DMS53 treated with DMSO at 0.1 percent for 48 hours (cell line): ENCODE data around the gene URM1.
"Not testable (repeated sequence)": the region's sequence is repeated elsewhere in the genome, so short reads cannot be mapped to it uniquely, and the experiment has no call there.

Source experiments
- DNase-seq: peaks from one replicate; lab custom pipeline; 2025; ENCODE audit not compliant: unreplicated experiment; lab: John Stamatoyannopoulos, UW

Gene URM1

GRCh38 chr9:128406848-128407391, 35.7 kb downstream of the URM1 start:
- no peak for DNase-seq

DNA sequence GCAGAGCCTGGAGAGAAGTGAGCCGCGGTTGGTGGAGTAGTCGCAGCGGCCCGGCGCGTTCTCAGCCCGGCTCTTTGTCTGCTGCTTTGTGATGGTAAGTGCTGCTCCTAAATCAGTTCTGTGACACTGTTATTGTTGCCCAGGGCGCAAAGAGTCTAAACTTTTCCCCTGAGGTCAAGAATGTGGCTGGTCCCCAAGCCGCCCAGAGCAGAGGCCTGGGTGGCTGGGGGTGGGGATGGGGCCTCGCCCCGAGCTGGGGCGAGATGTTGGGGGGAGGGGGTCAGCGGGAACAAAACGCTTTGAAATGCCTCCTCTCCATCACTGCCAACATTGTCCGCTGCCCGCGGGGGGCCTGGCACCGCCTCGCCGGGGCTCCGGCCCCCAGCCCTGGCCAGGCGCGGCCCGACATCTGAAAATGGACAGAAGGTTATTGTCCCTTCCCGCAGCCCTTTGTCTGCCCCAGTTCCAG, 37.8 kb downstream of the URM1 start:
- DNase-seq: no peak

- DNase-seq: no peak
These were observed 38.3 kb downstream of the URM1 start for GRCh38 chr9:128409450-128409849.

DNA sequence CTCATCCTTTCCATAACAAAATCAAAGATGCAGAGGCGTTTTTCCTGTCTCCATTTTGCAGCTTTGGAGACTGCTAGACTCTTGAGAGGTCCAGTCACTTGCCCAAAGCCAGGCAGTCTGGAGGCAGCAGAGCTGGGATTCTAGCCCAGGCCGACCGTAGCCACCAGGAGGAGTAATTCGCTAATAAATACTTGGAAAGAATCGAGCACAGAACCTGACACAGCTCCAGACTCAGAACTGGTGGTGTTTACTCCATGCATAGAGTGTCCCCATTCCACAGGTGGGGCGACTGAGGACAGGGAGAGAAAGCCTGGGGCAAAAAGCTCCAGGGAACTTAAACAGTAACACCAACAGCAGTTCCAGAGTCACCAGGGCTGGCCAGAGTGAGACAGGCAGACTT, 38.8 kb downstream of the URM1 start:
- DNase-seq: no peak

DNA sequence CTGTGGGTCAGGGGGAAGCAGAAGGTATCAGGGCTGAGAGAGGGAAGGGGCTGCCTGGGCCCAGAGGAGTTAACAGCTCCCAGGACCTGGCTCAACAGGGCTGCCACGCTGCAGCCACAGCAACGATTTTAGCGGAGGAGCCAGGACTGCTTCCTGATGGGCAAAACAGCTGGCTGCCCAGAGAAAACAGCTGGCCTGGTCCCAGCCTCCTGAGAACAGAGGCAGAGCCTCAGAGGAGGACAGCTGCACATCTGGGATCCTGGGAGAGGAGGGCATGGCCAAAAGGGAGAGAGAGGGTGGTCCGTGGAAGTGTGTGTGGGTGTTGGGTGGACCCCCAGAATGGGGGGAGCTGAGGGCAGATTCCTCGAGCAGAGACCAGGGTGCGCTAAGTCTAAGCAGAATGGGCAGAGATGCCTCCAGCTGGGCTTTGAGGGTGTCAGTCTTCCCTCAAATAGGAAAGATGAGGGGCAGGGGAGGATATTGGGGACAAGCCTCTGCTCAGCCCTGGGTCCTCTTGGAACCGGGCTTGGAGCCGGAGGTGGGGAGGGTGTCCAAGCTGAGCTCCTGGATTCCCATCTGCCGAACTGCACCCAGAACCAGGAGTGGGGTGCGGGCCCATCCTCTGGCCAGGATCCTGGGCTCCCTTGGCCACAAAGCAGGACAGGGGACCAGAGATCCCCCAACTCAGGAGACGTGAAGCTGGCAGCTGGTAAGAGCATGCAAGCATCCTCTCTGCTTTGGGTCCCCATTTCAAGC, 40.4 kb downstream of the URM1 start:
- DNase-seq: no peak

- DNase-seq: peak; percentile 25
These were observed 41.1 kb downstream of the URM1 start for GRCh38 chr9:128412120-128412790.

GRCh38 chr9:128413728-128414127, 42.6 kb downstream of the URM1 start:
- not testable (repeated sequence) for DNase-seq

DNA sequence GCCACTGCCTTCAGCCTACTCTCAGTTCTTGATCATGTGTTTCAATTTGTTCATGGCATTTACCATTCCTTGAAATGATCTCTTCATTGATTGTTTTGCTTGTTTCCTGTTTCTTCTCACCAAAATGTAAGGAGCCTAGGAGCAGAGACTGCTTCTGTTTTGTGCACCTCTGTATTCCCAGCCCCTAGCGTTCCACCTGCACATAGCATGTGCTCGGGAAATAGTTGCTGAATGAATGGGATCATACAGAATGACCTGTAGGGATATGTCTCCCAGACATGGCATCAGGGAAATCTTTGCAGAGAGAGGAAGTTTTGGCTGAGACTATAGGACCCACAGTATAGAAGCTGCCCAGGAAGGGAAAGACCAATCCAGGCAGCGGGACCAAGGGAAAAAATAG, 43.3 kb downstream of the URM1 start:
- DNase-seq: no peak

DNA sequence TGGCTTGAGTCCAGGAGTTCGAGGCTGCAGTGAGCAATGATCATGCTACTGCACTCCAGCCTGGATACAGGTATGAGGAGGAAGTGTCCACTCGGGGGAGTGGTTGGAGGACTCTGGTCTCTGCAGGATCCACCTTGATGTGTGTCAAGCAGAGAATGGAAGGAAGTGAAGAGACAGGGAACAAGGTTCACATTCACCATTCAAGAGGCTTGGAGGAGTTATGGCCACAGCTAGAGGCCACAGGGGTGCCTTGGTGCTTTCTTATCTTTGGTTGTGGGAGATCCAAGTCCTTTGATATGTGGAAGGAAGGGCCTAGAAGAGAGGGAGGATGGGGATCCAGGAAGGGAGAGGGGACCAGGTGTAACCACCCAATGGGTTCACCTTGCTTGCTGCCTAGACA, 44.1 kb downstream of the URM1 start:
- no peak for DNase-seq

DNA sequence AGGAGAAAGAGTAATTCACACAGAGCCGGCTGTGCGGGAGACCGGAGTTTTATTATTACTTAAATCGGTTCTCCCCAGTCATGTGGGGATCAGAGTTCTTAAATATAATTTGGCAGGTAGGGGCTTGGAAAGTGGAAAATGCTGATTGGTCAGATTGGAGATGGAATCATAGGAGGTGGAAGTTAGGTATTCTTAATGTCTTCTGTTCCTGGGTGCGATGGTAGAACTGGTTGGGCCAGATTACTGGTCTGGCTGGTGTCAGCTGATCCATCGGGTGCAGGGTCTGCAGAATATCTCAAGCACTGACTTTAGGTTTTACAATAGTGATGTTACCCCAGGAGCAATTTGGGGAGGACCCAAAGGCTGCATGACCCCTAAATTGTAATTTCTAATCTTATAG, 44.8 kb downstream of the URM1 start:
- DNase-seq: peak; percentile 69

DNA sequence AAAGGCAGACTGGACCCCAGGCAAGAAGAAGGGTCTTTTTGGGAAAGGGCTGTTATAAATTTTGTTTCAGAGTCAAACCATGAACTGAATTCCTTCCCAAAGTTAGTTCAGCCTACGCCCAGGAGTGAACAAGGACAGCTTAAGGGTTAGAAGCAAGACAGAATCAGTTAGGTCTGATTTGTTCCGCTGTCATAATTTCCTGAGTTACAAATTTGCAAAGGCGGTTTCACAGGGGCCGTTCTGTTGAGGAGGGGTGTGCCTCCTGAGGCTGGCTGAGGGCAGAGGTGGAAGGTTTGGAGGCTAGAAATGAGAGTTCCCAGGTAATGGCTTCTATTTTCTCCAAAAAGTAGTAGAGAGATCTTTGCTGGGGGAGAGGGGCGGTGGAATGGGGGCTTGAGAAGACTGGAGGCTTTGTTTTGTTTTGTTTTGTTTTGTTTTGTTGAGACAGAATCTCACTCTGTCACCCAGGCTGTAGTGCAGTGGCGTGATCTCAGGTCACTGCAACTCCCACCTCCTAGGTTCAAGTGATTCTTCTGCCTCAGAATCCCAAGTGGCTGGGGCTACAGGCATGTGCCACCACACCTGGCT, 45.4 kb downstream of the URM1 start:
- DNase-seq: no peak

DNA sequence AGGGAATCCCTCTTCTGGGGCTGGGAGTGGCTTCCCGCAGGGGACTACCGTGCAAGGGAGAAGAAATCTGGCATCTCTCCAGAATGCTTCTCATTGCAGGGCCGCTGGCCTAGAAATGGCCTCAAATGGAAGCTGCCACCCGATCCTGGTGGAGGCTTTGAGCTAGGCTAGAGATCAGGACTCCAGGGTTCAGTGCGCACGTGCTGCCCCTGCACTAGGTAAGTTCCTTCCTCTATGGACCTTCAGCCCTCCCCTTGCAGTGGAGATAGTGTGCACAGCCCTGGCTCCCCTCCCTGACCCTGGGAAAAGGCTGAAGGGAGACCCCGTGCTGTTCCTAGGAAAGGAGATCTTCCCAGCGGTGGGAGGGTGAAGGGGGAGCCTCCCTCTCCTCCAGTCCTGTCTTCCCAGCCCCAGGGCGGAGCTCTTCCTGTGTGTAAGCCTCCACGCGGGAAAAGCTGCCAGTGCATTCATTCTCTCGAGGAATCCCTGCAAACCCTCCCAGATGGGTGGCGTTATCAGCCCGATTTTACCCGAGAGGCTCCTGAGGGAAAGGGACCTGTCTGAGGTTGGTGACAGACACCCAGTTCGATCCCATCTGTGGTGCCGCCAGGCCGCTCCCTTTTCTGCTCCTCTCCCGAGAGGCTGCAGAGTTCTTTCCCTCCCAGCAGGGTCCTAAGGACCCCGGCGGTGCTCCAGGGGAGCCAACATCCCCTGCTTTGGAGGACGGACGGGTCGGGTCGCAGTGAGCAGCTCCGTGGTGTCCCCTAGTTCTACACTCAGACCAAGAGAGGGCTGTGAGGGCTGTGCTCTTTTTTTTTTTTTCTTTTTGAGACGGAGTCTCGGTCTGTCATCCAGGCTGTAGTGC, 48.1 kb downstream of the URM1 start:
- DNase-seq: no peak

GRCh38 chr9:128420060-128420650, 49.0 kb downstream of the URM1 start:
- DNase-seq: peak; percentile 54

DNA sequence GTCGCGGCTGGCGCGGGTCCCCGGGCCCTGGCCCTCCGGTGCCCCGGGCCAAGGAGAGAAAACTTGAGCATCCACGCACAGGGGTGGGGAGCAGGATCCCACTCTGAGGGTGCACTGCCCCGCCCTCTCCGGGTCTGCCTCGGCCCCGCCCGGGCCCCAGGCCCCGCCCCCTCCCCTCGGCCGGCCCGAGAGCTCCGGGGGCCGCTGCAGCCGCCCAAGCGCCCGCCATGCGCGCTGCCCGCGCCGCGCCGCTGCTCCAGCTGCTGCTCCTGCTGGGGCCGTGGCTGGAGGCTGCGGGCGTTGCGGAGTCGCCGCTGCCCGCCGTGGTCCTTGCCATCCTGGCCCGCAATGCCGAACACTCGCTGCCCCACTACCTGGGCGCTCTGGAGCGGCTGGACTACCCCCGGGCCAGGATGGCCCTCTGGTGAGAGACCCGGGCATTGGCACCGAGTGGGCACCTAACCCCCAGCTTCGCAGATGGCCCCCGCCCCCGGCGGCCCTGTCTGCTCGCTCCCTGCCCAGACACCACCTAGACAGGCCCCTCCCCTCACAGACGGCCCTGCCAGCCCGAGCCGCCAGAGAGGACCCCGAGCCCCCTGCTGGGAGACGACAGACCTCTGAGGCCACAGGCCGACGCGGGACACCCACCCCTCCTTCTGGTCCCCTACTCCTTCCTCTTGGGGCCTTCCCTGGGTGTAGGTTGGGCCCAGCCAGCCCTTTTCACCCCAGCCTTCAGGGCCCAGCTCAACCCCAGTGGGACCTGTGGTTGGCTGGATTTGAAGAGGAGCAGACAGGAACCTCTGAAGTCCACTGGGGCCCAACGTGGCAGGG, 49.7 kb downstream of the URM1 start, which contains the start of gene CERCAM:
Gene CERCAM, plus strand, starts transcription at position 207 of the 831 bp plus-strand sequence. Its CDS starts 21 bp downstream, at position 228.
- DNase-seq: no peak

GRCh38 chr9:128421482-128421996, 50.4 kb downstream of the URM1 start:
- no peak for DNase-seq

- DNase-seq: not testable (repeated sequence)
These were observed 51.0 kb downstream of the URM1 start for GRCh38 chr9:128422022-128422782.

- no peak for DNase-seq
These were observed 51.6 kb downstream of the URM1 start for GRCh38 chr9:128422783-128423150.

- DNase-seq: not testable (repeated sequence)
These were observed 52.2 kb downstream of the URM1 start for GRCh38 chr9:128423356-128423755.
